ENCODE data around the gene CHID1. TPM values are rescaled to one million over a fixed set of nuclear protein-coding genes. Genes with fewer than 3 reads are reported as not detected.

Gene CHID1
- total and polyA plus RNA-seq, 2 of the 8 experiments (the other 6 are each of a cell fraction or from before 2014, with no cell fraction given): 81.2 to 88.5 TPM

- TF ChIP-seq HDAC6 (IDR thresholded peaks at IDR 0.05; ENCODE audit: low read depth, low read length) (no peak), CEBPB (IDR thresholded peaks at IDR 0.05; ENCODE audit: low read depth, low read length) (no peak), CHD7 (IDR thresholded peaks at IDR 0.05; ENCODE audit: insufficient replicate concordance, low read length) (no peak)
These were observed 56.7 kb downstream of the CHID1 start (continued) for GRCh38 chr11:853682-854448.
